GM18951 (cell line): Measurements from ENCODE around the gene NSUN6.

Experiments used
- POLR2A ChIP-seq: IDR thresholded peaks from 4 replicates; pipeline ENCODE4 v1.6.1; 2011; ENCODE audit warnings: mild to moderate bottlenecking; ENCODE audit not compliant: insufficient read length, insufficient read depth; ENCODE audit errors: extremely low read depth
- in situ Hi-C: fragments of 300-500 bp; cut with MboI; formaldehyde crosslinking; loops from one replicate; pipeline ENCODE4 v1.12.0; 2022; ENCODE audit warnings: low sequenced_read_pairs, mixed read lengths, inconsistent platforms; ENCODE audit not compliant: unreplicated experiment

NSUN6 gene

GRCh38 chr10:18651324-18652007, at the start of gene NSUN6:
Gene NSUN6 (minus strand): TSS chr10:18651587. CDS start chr10:18651203, 384 bp downstream.
- in situ Hi-C loops = no loop called here

GRCh38 chr10:18699849-18700840, 48.8 kb upstream of the NSUN6 start:
- in situ Hi-C loops = no loop called here
- TF ChIP-seq POLR2A = no peak

More at GRCh38 chr10:18651324-18652007, at the start of gene NSUN6:
- TF ChIP-seq POLR2A = peak; percentile 70

- in situ Hi-C loops = no loop called here
- no peak for TF ChIP-seq POLR2A
These were observed 39.2 kb upstream of the NSUN6 start for GRCh38 chr10:18690541-18690940.

GRCh38 chr10:18689498-18689897, 38.1 kb upstream of the NSUN6 start:
- in situ Hi-C loops = no loop called here

GRCh38 chr10:18687706-18688105, 36.3 kb upstream of the NSUN6 start:
- TF ChIP-seq POLR2A = no peak

More at GRCh38 chr10:18689498-18689897, 38.1 kb upstream of the NSUN6 start:
- TF ChIP-seq POLR2A = no peak

GRCh38 chr10:18687195-18687594, 35.8 kb upstream of the NSUN6 start:
- in situ Hi-C loops = no loop called here
- TF ChIP-seq POLR2A = no peak

More at GRCh38 chr10:18687706-18688105, 36.3 kb upstream of the NSUN6 start:
- in situ Hi-C loops = no loop called here

- in situ Hi-C loops = no loop called here
These were observed 34.2 kb upstream of the NSUN6 start for GRCh38 chr10:18685555-18685954.

GRCh38 chr10:18684953-18685352, 33.6 kb upstream of the NSUN6 start:
- TF ChIP-seq POLR2A = no peak
- in situ Hi-C loops = no loop called here

More at GRCh38 chr10:18685555-18685954, 34.2 kb upstream of the NSUN6 start:
- TF ChIP-seq POLR2A = no peak

GRCh38 chr10:18684416-18684815, 33.0 kb upstream of the NSUN6 start:
- TF ChIP-seq POLR2A = no peak
- in situ Hi-C loops = no loop called here

GRCh38 chr10:18683427-18683826, 32.0 kb upstream of the NSUN6 start:
- in situ Hi-C loops = no loop called here

GRCh38 chr10:18681971-18682411, 30.6 kb upstream of the NSUN6 start:
- TF ChIP-seq POLR2A = no peak
- in situ Hi-C loops = no loop called here

More at GRCh38 chr10:18683427-18683826, 32.0 kb upstream of the NSUN6 start:
- TF ChIP-seq POLR2A = no peak

- TF ChIP-seq POLR2A = no peak
- in situ Hi-C loops = no loop called here
These were observed 30.0 kb upstream of the NSUN6 start for GRCh38 chr10:18681366-18681765.

GRCh38 chr10:18680754-18681153, 29.4 kb upstream of the NSUN6 start:
- no peak for TF ChIP-seq POLR2A
- in situ Hi-C loops = no loop called here
